Sciatic nerve (tissue), 2 donors: Measurements from ENCODE around the gene TIAM1. TPM values are rescaled to one million over a fixed set of nuclear protein-coding genes. Genes with fewer than 3 reads are reported as not detected.

Experiments
- ATAC-seq: fragments of 200-7000 bp; cut with Tn5 transposase; one replicate; pipeline ENCODE4 v1.9.1; 2020; ENCODE audit warnings: mild to moderate bottlenecking, moderate library complexity
- DNase-seq: peaks from one replicate; pipeline ENCODE4 v3.0.0-alpha.2; 2020; ENCODE audit warnings: low spot score
- intact Hi-C: fragments of 100-400 bp; cut with DNase I; formaldehyde crosslinking; loops from one replicate; pipeline ENCODE4 v1.14.2; 2022
- total RNA-seq: library from RNA; stranded (reverse); fragmentation: NEBNext Ultra II Directional; extraction: Animal tissue kit (Norgen Biotek cat#: 25700); gene quantifications from one replicate; pipeline ENCODE4 v1.2.1, GENCODE V29; 2021
- donor health status: DM: no; HTN: no; CAD: no.
- donor health status: DM: no; HTN: no; CAD: no.

Gene TIAM1
- total RNA-seq, 1 donor from 2014 or later: 40.2 TPM

DNA sequence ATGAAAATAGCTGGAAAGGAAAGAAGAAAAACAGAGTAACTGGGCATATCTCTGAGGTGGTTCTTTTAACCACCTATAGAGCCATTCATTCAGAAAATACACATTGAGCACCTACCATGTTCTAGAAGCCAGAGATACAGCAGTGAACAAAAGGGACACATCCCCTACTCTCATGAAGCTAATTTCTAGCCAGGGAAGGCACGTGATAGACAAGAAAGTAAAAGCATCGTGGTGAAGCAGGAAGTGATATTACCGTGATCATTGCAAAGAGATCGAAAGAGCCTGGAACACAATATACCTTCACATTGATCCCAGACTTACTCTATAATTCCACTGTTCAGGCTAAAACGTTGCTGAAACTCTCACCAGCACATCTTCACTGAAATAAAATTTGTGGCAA, 76.0 kb downstream of the TIAM1 start:
- ATAC-seq: no peak
- no peak for DNase-seq
- intact Hi-C loops: no loop called here

DNA sequence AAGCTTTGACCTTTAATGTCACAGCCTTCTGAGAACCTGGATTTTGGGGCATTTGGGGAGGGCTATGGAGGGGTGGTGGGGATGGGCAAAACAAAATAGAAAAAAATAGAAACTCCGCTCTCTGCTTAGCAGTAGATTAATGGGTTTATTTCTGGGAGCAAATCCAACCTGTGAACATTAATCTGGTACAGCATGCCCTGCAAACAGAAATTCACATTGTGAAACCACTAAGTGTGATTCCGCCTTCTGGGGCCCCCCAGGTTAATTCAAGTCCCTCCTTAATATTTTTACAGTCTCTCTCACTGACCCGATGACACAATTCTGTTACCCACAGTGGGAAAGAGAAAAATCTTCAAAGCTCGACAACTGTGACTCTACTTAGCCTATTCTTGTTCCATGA, 76.4 kb downstream of the TIAM1 start:
- ATAC-seq (no peak), DNase-seq (no peak)
- intact Hi-C loops: no loop called here

DNA sequence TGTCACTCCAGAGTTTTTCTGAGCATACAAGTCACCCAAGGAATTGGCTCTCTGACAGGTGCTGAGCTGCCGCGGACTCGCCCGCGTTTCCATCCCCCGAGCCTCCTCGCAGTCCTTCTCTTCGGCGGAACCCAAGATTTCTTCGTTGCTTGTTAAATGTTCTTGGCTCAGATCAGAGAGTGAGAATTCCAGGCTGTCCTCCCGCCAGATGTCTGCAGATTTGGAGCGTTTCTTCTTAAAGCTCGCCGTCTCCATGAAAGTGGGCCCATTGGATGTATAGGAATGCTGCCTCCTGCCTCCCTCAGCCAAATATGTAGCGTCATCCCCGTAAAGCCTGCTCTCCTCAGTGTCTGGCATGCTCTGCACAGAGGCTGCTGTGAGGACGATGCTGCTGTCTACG, 77.8 kb downstream of the TIAM1 start:
- no peak for ATAC-seq
- intact Hi-C loops: no loop called here
- DNase-seq: no peak

DNA sequence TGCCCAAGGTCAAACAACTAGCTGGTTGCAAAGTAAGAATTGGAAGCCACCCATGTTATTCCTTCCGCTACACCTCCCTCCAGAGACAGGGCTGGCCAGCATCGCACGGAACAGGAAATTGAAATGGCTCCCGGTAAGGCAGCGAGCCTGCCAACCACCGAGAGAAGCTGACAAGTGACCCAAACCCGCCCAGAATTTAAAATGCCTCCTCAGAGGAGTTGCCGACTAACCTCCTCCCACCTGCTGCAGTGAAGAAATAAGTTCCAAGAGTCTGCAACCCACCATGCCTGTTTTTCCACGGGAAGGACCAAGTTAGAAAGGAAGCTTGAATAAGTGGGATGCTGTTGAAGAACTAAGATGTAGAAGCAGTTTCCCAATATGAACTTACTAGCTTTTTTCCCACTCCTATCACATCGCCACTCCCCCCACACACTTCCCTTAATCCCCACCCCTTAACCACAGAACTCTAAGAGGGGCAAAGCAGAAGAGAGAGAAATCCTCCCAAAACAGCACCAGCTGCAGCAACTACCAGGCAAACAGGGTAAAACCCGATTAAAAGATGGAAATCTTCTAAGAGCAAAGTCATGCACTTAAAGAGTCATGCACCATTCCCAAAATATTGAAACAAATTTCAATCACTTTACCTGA, 78.6 kb downstream of the TIAM1 start:
- DNase-seq (no peak), ATAC-seq (peak; percentile 74)
- intact Hi-C loops: no loop called here

DNA sequence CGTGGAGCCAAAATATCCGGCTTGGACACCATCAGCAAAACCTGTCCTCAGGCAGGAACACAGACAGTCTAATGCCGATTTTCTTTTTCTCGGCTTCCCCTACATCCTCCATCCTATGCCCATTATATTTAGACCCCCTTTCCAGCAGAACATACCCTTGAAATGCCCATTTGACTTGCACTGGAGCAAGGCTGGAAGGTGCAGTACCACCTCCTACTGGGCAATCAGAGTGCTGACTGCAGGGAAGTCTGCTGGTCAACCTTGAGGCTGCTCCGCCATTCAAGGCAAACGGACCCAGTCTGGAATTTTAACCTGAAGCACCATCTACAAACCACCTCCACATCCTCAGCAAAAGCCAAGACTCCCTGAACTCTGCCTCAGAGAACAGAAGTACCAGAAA, 79.5 kb downstream of the TIAM1 start:
- ATAC-seq (no peak), DNase-seq (no peak)
- intact Hi-C loops: no loop called here

GRCh38 chr21:31262728-31263127, 81.3 kb downstream of the TIAM1 start:
- intact Hi-C loops: no loop called here
- no peak for DNase-seq
- peak; percentile 43 for ATAC-seq

DNA sequence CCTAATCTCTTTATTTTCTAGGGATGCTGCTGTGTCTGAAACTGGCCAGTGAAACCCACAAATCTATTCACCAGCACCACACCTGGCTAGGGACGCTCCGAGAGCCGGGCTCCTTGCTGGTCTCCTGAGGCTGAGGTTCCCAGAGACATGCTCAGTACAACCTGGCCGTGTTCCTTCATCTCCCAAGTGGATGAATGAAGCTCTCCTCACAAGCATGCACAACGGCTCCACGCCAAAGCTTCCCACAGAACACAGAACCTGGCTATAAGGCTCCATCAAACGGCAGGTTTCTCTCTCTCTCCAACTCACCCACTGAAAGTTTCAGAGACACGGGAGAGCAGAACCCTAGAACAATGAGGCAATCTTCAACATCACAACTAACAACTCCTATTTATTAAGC, 82.3 kb downstream of the TIAM1 start:
- intact Hi-C loops: no loop called here
- DNase-seq: no peak
- ATAC-seq: no peak

GRCh38 chr21:31260790-31261189, 83.3 kb downstream of the TIAM1 start:
- DNase-seq (no peak), ATAC-seq (no peak)
- intact Hi-C loops: no loop called here

DNA sequence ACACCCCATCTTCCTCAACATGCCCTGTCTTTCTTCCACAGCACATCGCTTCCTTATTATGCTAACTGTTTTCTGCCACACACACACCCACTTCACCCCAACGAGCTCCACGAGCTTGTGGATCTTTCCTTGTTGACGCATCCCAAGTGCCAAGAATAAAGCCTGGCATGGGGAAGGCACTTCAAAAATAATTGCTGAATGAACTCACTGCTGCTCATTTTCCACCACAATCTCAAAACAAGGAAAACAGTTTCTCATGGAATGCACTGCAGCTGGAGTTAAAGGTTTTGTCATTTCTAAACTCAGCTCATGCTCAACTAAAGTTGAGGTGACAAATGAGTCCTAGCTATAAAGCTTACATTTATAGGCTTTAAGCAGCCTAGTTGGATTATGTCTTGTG, 86.0 kb downstream of the TIAM1 start:
- DNase-seq: no peak
- intact Hi-C loops: no loop called here
- no peak for ATAC-seq

DNA sequence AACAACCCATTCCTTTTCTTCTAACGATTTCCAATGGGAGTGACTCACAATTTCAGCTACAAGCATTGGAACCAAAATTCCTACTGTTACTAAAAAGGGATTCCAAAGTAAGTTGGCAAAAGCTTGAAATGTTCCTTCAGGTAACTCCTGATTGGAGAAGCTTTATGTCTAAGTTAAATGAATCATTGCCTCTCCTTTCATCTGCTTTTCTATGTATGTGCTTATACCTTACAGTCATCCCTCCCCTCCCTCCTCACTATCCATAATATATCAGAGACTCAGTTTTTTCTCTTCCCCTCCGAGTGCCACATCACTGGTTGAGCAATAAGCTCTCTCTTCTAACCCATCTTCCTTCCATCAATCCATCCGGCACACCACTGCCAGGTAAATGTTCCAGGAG, 86.8 kb downstream of the TIAM1 start:
- DNase-seq: no peak
- intact Hi-C loops: no loop called here
- no peak for ATAC-seq

- ATAC-seq: no peak
- no peak for DNase-seq
- intact Hi-C loops: no loop called here
These were observed 88.2 kb downstream of the TIAM1 start for GRCh38 chr21:31255896-31256295.

GRCh38 chr21:31255036-31255435, 89.0 kb downstream of the TIAM1 start:
- intact Hi-C loops: no loop called here

DNA sequence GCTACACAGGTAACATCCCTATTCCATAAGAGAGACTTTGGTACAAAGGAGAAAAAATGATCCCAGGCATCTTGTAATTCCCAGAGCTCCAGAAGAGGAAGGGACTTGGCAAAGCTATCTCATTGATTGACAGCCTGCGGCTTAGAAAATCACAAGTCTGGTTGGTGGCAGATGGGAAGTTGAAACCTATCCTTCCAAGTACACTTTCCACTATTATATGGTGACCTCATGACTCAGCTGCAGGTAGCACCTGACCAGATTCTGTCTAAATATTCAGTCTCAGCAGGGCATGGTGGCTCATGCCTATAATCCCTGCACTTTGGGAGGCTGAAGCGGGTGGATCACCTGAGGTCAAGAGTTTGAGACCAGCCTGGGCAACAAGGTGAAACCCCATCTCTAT, 89.9 kb downstream of the TIAM1 start:
- intact Hi-C loops: no loop called here
- no peak for ATAC-seq
- DNase-seq: no peak

More at GRCh38 chr21:31255036-31255435, 89.0 kb downstream of the TIAM1 start:
- DNase-seq (no peak), ATAC-seq (no peak)

GRCh38 chr21:31253684-31254083, 90.4 kb downstream of the TIAM1 start:
- intact Hi-C loops: no loop called here
- no peak for ATAC-seq
- no peak for DNase-seq

GRCh38 chr21:31252611-31253010, 91.5 kb downstream of the TIAM1 start:
- ATAC-seq: no peak
- intact Hi-C loops: no loop called here
- no peak for DNase-seq

DNA sequence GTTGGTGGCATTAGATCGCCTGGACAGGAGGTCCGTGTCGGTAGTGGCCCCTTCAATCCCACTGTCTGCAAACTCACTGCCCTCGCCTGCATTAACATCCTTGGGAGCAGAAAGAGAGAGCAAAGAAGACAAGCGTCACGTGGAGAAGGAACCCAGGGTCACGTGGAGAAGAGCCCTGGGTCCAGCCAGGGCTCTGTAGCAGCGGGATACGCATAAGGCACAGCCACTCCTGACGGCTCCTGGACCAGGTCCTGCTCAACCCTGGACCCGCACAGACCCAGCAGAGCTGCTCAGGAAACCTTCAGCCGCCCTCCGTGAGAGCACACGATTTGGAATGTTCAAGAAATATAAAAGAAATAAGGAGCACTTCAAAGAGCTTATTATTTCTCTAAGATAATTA, 92.0 kb downstream of the TIAM1 start:
- no peak for ATAC-seq
- no peak for DNase-seq
- intact Hi-C loops: no loop called here

DNA sequence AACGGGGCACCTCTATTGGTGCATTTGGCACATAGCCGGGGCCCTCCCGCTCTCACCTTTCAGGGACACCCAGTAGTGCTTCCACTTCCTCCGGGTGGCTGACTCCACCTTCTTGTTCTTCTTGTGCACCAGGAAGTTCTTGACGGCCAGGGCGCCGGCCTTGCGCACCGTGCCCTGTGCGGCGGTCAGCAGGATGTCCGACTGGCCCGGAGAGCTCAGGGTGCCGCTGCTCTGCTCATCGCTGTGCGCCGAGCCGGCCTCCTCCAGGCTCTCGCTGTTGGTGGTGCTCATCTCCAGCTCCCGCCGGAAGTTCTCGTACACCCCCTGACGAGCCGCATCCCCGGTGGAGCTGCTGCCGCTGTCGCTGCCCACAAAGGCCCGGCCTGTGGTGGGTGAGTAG, 92.4 kb downstream of the TIAM1 start:
- no peak for ATAC-seq
- intact Hi-C loops: no loop called here
- no peak for DNase-seq

- no peak for DNase-seq
- intact Hi-C loops: no loop called here
- no peak for ATAC-seq
These were observed 95.5 kb downstream of the TIAM1 start for GRCh38 chr21:31248598-31248997.

DNA sequence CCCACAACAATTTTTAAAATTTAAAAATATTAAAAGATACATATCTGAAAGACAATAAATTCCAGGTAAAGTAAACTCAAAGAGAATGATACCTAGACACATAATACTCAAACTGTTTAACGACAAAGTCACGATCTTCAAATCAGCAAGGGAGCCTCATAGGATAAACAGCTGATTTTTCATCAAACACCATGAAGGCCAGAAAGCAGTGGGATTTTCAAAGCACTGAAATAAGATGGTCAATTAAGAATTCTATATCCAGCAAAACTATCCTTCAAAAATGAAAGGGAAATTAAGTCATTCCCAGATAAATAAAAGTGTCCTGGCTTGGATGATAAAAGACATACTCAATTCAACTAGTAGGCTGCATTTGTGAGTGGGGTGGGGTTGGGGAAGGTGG, 100.5 kb downstream of the TIAM1 start:
- intact Hi-C loops: no loop called here
- DNase-seq (no peak), ATAC-seq (no peak)

GRCh38 chr21:31236528-31236927, 107.5 kb downstream of the TIAM1 start:
- ATAC-seq: no peak
- intact Hi-C loops: no loop called here

GRCh38 chr21:31235671-31236450, 108.2 kb downstream of the TIAM1 start:
- intact Hi-C loops: no loop called here
- no peak for DNase-seq
- ATAC-seq: no peak

More at GRCh38 chr21:31236528-31236927, 107.5 kb downstream of the TIAM1 start:
- DNase-seq: no peak
